CD4-positive, alpha-beta memory T cell (primary cell): Measurements from ENCODE around the gene HMG20A. TPM values are rescaled to one million over a fixed set of nuclear protein-coding genes. Genes with fewer than 3 reads are reported as not detected.

Source experiments
- CTCF ChIA-PET: fragments of 350-600 bp; sonication (Branson Sonifier 250); formaldehyde crosslinking; loops from one replicate; lab custom pipeline; 2021; ENCODE audit warnings: inconsistent platforms; ENCODE audit not compliant: partially characterized antibody; lab: Charles Lee
- POLR2A ChIA-PET: fragments of 350-600 bp; sonication (Branson Sonifier 250); formaldehyde crosslinking; loops from one replicate; lab custom pipeline; 2021; ENCODE audit not compliant: partially characterized antibody; lab: Charles Lee
- DNase-seq, 5 donors: peaks; one replicate each; pipeline versions ENCODE4 v3.0.0 to v3.0.0-alpha.2; 2020 to 2022; ENCODE audit warnings: mixed read lengths in 1 of 5
- H3K27ac ChIP-seq: one replicate; pipeline ENCODE4 v1.7.0; 2013; ENCODE audit warnings: low read depth, low read length
- H3K27me3 ChIP-seq: 2 replicates; pipeline ENCODE4 v1.7.0; 2013; ENCODE audit warnings: mild to moderate bottlenecking, low read length, moderate library complexity; ENCODE audit not compliant: insufficient read depth
- H3K36me3 ChIP-seq: 2 replicates; pipeline ENCODE4 v1.7.0; 2013; ENCODE audit warnings: mild to moderate bottlenecking, low read length, moderate library complexity; ENCODE audit not compliant: insufficient read depth
- H3K4me1 ChIP-seq: 2 replicates; pipeline ENCODE4 v1.7.0; 2013; ENCODE audit warnings: mild to moderate bottlenecking, low read length, moderate library complexity; ENCODE audit not compliant: insufficient read depth
- H3K4me3 ChIP-seq, 2 donors: one replicate each; pipeline ENCODE4 v1.7.0; 2013; ENCODE audit warnings: low read length in 2 of 2, mild to moderate bottlenecking in 1 of 2
- H3K9me3 ChIP-seq, 2 donors: one replicate each; pipeline ENCODE4 v1.7.0; 2013; ENCODE audit warnings: low read length in 2 of 2, control low read depth in 1 of 2; ENCODE audit not compliant: control insufficient read depth in 1 of 2
- H3K27ac Mint-ChIP-seq, 7 donors: one replicate each; pipeline ENCODE4 v1.8.0; 2020 to 2021; ENCODE audit warnings: mixed read lengths in 7 of 7, mild to moderate bottlenecking in 6 of 7, inconsistent platforms in 3 of 7, moderate library complexity in 3 of 7
- H3K27me3 Mint-ChIP-seq, 2 donors: one replicate each; pipeline ENCODE4 v1.8.0; 2020 to 2021; ENCODE audit warnings: mixed read lengths in 2 of 2
- H3K36me3 Mint-ChIP-seq, 2 donors: one replicate each; pipeline ENCODE4 v1.8.0; 2020 to 2021; ENCODE audit warnings: mixed read lengths in 2 of 2, inconsistent platforms in 1 of 2, mild to moderate bottlenecking in 1 of 2
- H3K4me1 Mint-ChIP-seq, 4 donors: one replicate each; pipeline ENCODE4 v1.8.0; 2020 to 2021; ENCODE audit warnings: mixed read lengths in 4 of 4, mild to moderate bottlenecking in 1 of 4
- H3K4me3 Mint-ChIP-seq, 8 donors: one replicate each; pipeline ENCODE4 v1.8.0; 2020 to 2021; ENCODE audit warnings: mixed read lengths in 8 of 8, mild to moderate bottlenecking in 7 of 8, moderate library complexity in 6 of 8, inconsistent platforms in 3 of 8
- H3K9me3 Mint-ChIP-seq, 8 donors: one replicate each; pipeline ENCODE4 v1.8.0; 2020 to 2021; ENCODE audit warnings: mixed read lengths in 8 of 8, mild to moderate bottlenecking in 5 of 8, inconsistent platforms in 3 of 8, moderate library complexity in 1 of 8
- intact Hi-C: fragments of 100-400 bp; cut with micrococcal nuclease; formaldehyde crosslinking; loops from one replicate; pipeline ENCODE4 v1.15.1; 2023
- polyA plus RNA-seq, 2 donors: library from polyadenylated mRNA; unstranded; fragments of 300-500 nt; fragmentation: Illumina TruSeq; gene quantifications; one replicate each; pipeline ENCODE4 v1.2.3, GENCODE V29; 2021
- total RNA-seq, 2 experiments: library from RNA; stranded (reverse); gene quantifications; one replicate each; pipeline ENCODE4 v1.2.3, GENCODE V29; 2021

The HMG20A gene
- total RNA-seq (10 to 100 TPM; 43.5 to 49.6 TPM), polyA plus RNA-seq (10 to 100 TPM; 29.7 to 40.8 TPM)

DNA sequence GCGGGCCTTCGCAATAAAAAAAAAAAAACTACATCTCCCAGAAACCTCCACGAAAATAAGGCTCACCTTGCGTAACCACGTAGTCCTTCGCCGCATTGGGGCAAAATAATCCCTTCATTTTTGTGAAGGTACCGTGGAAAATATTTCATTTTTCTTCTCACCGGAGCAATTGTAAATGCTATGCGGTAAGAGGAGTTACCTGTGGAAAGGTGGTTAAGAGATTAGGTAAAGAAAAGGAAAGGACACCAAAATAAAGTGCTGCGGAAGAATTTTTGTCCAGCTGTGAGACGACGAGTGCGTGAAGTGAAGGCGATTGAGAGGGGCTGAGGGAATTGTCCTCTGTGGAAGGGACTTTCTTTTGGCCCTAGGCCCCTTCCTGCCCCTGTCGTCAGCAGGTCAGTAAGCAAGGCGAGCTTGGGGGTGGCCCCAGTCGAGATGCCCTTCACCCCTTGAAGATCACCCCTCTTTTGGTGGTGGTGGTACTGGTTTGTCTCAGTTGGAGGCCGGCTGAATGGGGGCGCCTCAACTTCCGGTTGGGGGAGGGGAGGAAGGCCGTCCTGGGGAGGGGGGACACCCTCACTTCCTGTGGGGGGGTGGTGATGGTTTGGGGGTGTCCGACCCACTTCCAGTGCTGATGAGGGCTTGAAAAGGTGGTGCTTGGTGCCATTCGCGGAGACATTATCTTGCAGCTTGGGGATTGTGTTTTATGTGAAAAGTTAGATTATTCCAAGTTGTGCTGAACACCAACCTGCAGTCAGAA, at the start of gene HMG20A:
Gene HMG20A (plus strand): TSS at position 279 of the 760 bp plus-strand sequence. CDS start 37,520 bp downstream, outside the sequence.
- Mint-ChIP-seq H3K27me3 (peaks cover 0 to 3% of the 10 kb centered on the region in 2 donors), H3K9me3 (no peaks in the 10 kb centered on the region), H3K27ac (peak within 1 kb of the TSS; percentile 95 to 99 (median 98)), H3K4me1 (peaks cover 28 to 57% (median 42%) of the 10 kb centered on the region in 4 donors), H3K4me3 (peak within 1 kb of the TSS; percentile 93 to 100 (median 98)), H3K36me3 (peaks cover 0 to 15% of the 10 kb centered on the region in 2 donors)
- Histone ChIP-seq H3K27me3 (no peaks in the 10 kb centered on the region), H3K36me3 (no peaks in the 10 kb centered on the region), H3K9me3 (no peaks in the 10 kb centered on the region), H3K4me1 (peaks cover 15% of the 10 kb centered on the region), H3K27ac (peak within 1 kb of the TSS; percentile 84), H3K4me3 (peak within 1 kb of the TSS; percentile 88 to 98)
- ChIA-PET POLR2A (interaction anchor here (0.7 to 2.4 kb wide), 4 partner anchors 9 to 489 kb away, joined by 3 to 11 read pairs (median 9); partner anchors contain the start of genes PSTPIP1 and RCN2), CTCF (no interaction called here)
- intact Hi-C loops, result loop anchor here (1.0 to 10.0 kb wide), 5 partner anchors 349 to 1966 kb away; partner anchors contain the start of genes ETFA, SCAPER, SIN3A and TSPAN3
- DNase-seq, result peak in 1 of 5 donors; percentile 66

DNA sequence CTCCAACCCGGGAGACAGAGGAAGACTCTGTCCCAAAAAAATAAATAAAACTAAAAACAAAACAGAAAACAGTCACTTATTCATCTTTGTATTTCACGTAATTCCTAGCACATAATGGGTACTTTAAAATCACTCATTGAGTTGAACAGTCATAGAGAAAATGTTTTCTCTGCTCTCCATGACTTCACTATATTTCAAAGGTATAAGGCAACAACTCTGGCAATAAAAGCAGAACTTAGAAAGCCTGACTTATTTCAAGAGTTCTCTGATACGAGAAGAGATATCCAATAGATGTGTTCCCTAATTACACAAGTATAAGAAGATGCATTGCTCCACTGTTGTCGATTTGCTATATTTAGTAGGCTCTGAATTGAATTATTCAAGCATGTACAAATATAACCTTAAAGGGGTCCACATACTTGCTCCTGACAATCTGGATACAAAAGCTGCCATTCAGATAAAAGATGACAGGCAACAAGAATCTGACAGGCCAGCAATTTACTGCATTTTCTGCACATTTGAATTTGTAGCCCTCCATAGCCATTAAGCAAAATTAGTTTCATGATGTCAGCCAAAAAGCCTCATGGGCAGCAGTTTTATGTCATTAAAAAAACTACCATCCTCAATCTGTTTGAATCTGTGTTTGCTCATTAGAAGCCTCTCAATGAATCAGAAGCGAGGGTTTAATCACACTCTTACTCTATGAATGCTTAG, 48.7 kb upstream of the HMG20A start:
- ChIA-PET POLR2A (no interaction called here), CTCF (no interaction called here)
- no peaks in the 10 kb centered on the region for H3K9me3 Mint-ChIP-seq
- no peaks in the 10 kb centered on the region for H3K36me3 ChIP-seq
- H3K4me1 Mint-ChIP-seq, result no peaks in the 10 kb centered on the region
- intact Hi-C loops, result no loop called here
- H3K4me1 ChIP-seq, result no peaks in the 10 kb centered on the region
- DNase-seq, result no peak
- peaks cover 0 to 3% of the 10 kb centered on the region in 2 donors for H3K27me3 Mint-ChIP-seq
- H3K36me3 Mint-ChIP-seq, result no peaks in the 10 kb centered on the region
- H3K9me3 ChIP-seq, result no peaks in the 10 kb centered on the region
- no peak overlapping the region for H3K27ac ChIP-seq
- H3K4me3 ChIP-seq, result no peak overlapping the region
- H3K27me3 ChIP-seq, result no peaks in the 10 kb centered on the region
- H3K27ac Mint-ChIP-seq, result no peak overlapping the region
- H3K4me3 Mint-ChIP-seq, result no peak overlapping the region

DNA sequence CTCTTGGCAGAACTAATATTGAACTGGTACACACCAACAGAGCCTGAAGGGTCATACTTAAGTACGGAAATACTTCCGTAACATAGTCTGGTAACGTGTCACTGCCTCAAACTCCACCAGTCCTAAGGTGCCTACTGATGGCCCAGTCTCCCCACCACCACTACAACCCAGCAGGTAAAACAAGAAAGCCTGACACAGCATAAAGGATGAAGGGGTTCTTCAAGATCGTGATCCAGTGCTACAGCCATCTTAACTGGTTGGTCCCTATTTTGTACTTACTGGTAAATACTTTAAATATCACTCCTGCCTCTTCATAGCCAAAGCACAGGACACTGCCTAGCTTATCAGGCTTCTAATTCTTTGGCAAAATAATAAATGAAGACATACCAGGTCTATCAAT, 47.2 kb upstream of the HMG20A start:
- no peak overlapping the region for H3K27ac Mint-ChIP-seq
- Histone ChIP-seq H3K27me3 (no peaks in the 10 kb centered on the region), H3K36me3 (no peaks in the 10 kb centered on the region), H3K9me3 (no peaks in the 10 kb centered on the region), H3K4me3 (no peak overlapping the region), H3K27ac (no peak overlapping the region), H3K4me1 (no peaks in the 10 kb centered on the region)
- intact Hi-C loops, result no loop called here
- no peak for DNase-seq
- CTCF ChIA-PET, result no interaction called here
- no peak overlapping the region for H3K4me3 Mint-ChIP-seq
- H3K36me3 Mint-ChIP-seq, result no peaks in the 10 kb centered on the region
- H3K4me1 Mint-ChIP-seq, result no peaks in the 10 kb centered on the region
- peaks cover 0 to 3% of the 10 kb centered on the region in 2 donors for H3K27me3 Mint-ChIP-seq
- H3K9me3 Mint-ChIP-seq, result no peaks in the 10 kb centered on the region
- POLR2A ChIA-PET, result no interaction called here

- H3K4me1 ChIP-seq, result no peaks in the 10 kb centered on the region
- H3K36me3 ChIP-seq, result no peaks in the 10 kb centered on the region
- no peak overlapping the region for H3K4me3 ChIP-seq
- no peaks in the 10 kb centered on the region for H3K9me3 ChIP-seq
- Mint-ChIP-seq H3K9me3 (no peaks in the 10 kb centered on the region), H3K27ac (no peak overlapping the region), H3K27me3 (peaks cover 0 to 3% of the 10 kb centered on the region in 2 donors), H3K4me1 (no peaks in the 10 kb centered on the region), H3K4me3 (no peak overlapping the region), H3K36me3 (no peaks in the 10 kb centered on the region)
- DNase-seq, result no peak
- ChIA-PET CTCF (no interaction called here), POLR2A (no interaction called here)
- intact Hi-C loops, result no loop called here
- H3K27ac ChIP-seq, result no peak overlapping the region
- H3K27me3 ChIP-seq, result no peaks in the 10 kb centered on the region
Observed at GRCh38 chr15:77375133-77375532, 45.6 kb upstream of the HMG20A start.

- CTCF ChIA-PET, result no interaction called here
- H3K27ac Mint-ChIP-seq, result no peak overlapping the region
- peaks cover 0 to 3% of the 10 kb centered on the region in 2 donors for H3K27me3 Mint-ChIP-seq
- H3K4me3 Mint-ChIP-seq, result no peak overlapping the region
- H3K36me3 Mint-ChIP-seq, result no peaks in the 10 kb centered on the region
- intact Hi-C loops, result no loop called here
- no peaks in the 10 kb centered on the region for H3K9me3 ChIP-seq
- no peak overlapping the region for H3K27ac ChIP-seq
- H3K9me3 Mint-ChIP-seq, result no peaks in the 10 kb centered on the region
- H3K27me3 ChIP-seq, result no peaks in the 10 kb centered on the region
- H3K36me3 ChIP-seq, result no peaks in the 10 kb centered on the region
- no peaks in the 10 kb centered on the region for H3K4me1 Mint-ChIP-seq
- POLR2A ChIA-PET, result no interaction called here
- DNase-seq, result no peak
- H3K4me1 ChIP-seq, result no peaks in the 10 kb centered on the region
- H3K4me3 ChIP-seq, result no peak overlapping the region
Observed at GRCh38 chr15:77376770-77377169, 43.9 kb upstream of the HMG20A start.

DNA sequence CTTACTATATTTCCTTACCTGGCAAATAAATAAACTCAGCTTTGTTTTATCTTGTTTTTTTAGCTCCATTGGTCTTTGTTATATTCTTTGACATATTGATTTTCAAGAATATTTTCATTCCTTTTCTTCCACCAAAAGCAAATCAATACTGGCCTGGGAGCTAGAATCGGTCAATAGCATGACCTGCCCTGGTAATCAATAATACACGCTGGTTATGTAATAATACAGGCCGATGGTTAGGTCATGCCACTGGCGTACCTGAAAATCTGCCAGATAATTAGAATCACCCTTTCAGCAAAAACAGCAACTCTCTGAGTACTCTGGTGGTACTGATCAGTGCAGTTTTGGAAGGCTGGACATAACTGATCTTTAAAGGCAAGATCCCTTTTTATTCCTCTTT, 40.7 kb upstream of the HMG20A start:
- H3K36me3 Mint-ChIP-seq, result no peaks in the 10 kb centered on the region
- Histone ChIP-seq H3K4me1 (no peaks in the 10 kb centered on the region), H3K4me3 (no peak overlapping the region), H3K36me3 (no peaks in the 10 kb centered on the region), H3K27me3 (no peaks in the 10 kb centered on the region), H3K27ac (no peak overlapping the region), H3K9me3 (no peaks in the 10 kb centered on the region)
- no peak overlapping the region for H3K27ac Mint-ChIP-seq
- ChIA-PET CTCF (no interaction called here), POLR2A (no interaction called here)
- H3K4me1 Mint-ChIP-seq, result no peaks in the 10 kb centered on the region
- H3K27me3 Mint-ChIP-seq, result no peaks in the 10 kb centered on the region
- H3K9me3 Mint-ChIP-seq, result no peaks in the 10 kb centered on the region
- H3K4me3 Mint-ChIP-seq, result no peak overlapping the region
- DNase-seq, result no peak
- intact Hi-C loops, result no loop called here

GRCh38 chr15:77384086-77384485, 36.6 kb upstream of the HMG20A start:
- no peaks in the 10 kb centered on the region for H3K9me3 ChIP-seq
- ChIA-PET POLR2A (no interaction called here), CTCF (no interaction called here)
- no peak overlapping the region for H3K4me3 ChIP-seq
- Mint-ChIP-seq H3K4me3 (no peak overlapping the region), H3K4me1 (no peaks in the 10 kb centered on the region), H3K9me3 (no peaks in the 10 kb centered on the region), H3K36me3 (no peaks in the 10 kb centered on the region), H3K27ac (no peak overlapping the region), H3K27me3 (no peaks in the 10 kb centered on the region)
- H3K27ac ChIP-seq, result no peak overlapping the region
- intact Hi-C loops, result no loop called here
- no peaks in the 10 kb centered on the region for H3K4me1 ChIP-seq
- DNase-seq, result no peak
- H3K36me3 ChIP-seq, result no peaks in the 10 kb centered on the region
- no peaks in the 10 kb centered on the region for H3K27me3 ChIP-seq
